Panc1 (cell line): ENCODE results near the gene CMYA5. TPM values are rescaled to one million over a fixed set of nuclear protein-coding genes. Genes with fewer than 3 reads are reported as not detected.

ENCODE experiments used
- ATAC-seq: fragments of 200-7000 bp; cut with Tn5 transposase; 2 replicates; pipeline ENCODE4 v1.9.1; 2020; ENCODE audit warnings: mild to moderate bottlenecking, moderate library complexity
- BruUV-seq: library from RNA; stranded (reverse); fragments of 400-500 nt; replicated peaks from 2 replicates; lab custom pipeline; 2021; lab: Mats Ljungman, UMichigan
- CTCF ChIA-PET: fragments of 300-600 bp; sonication (Branson Sonifier 250); formaldehyde crosslinking; loops from one replicate; lab custom pipeline; 2022; ENCODE audit warnings: antibody characterized with exemption; lab: Charles Lee
- POLR2A ChIA-PET: fragments of 300-600 bp; sonication (Branson Sonifier 250); formaldehyde crosslinking; loops from one replicate; lab custom pipeline; 2022; ENCODE audit warnings: antibody characterized with exemption; lab: Charles Lee
- DNase-seq: peaks from one replicate; pipeline ENCODE4 v3.0.0-alpha.2; 2010; ENCODE audit warnings: low read depth, low spot score
- H3K27ac ChIP-seq: 2 replicates; pipeline ENCODE4 v1.5.1; 2011; ENCODE audit warnings: mild to moderate bottlenecking, low read length, inconsistent platforms
- H3K27me3 ChIP-seq: fragments of 200-500 bp; sonication (Bioruptor generic); 2 replicates; pipeline ENCODE4 v1.6.0; 2014; ENCODE audit warnings: low read length, inconsistent platforms; ENCODE audit not compliant: control insufficient read depth, insufficient read depth
- H3K36me3 ChIP-seq: fragments of 200-500 bp; sonication (Bioruptor generic); 2 replicates; pipeline ENCODE4 v1.5.1; 2014; ENCODE audit warnings: inconsistent platforms, mild to moderate bottlenecking, low read length, moderate library complexity; ENCODE audit not compliant: control insufficient read depth, insufficient read depth
- H3K4me1 ChIP-seq: 2 replicates; pipeline ENCODE4 v1.5.1; 2011; ENCODE audit warnings: inconsistent platforms, mild to moderate bottlenecking, low read length, moderate library complexity; ENCODE audit not compliant: control insufficient read depth, insufficient read depth
- H3K4me3 ChIP-seq, 2 experiments: 2 replicates each; pipeline ENCODE4 v1.5.1; 2011 to 2012; ENCODE audit warnings: low read depth in 2 of 2, low read length in 2 of 2, mild to moderate bottlenecking in 2 of 2, inconsistent platforms in 1 of 2, moderate library complexity in 1 of 2
- H3K9me3 ChIP-seq: fragments of 200-500 bp; sonication (Bioruptor generic); 2 replicates; pipeline ENCODE4 v1.5.1; 2014; ENCODE audit warnings: low read depth, mild to moderate bottlenecking, inconsistent platforms, low read length, moderate library complexity; ENCODE audit not compliant: control insufficient read depth, insufficient read depth
- POLR2AphosphoS5 ChIP-seq: IDR thresholded peaks from 2 replicates; pipeline ENCODE4 v1.6.1; 2012; ENCODE audit warnings: mild to moderate bottlenecking, low read depth, low read length, moderate library complexity
- SIN3A ChIP-seq: IDR thresholded peaks from 2 replicates; pipeline ENCODE4 v1.6.1; 2012; ENCODE audit warnings: low read depth, mild to moderate bottlenecking, low read length, moderate library complexity, borderline replicate concordance; ENCODE audit not compliant: insufficient read depth
- TCF7L2 ChIP-seq: IDR thresholded peaks from 2 replicates; pipeline ENCODE4 v1.6.1; 2011; ENCODE audit warnings: mild to moderate bottlenecking, low read depth, low read length, inconsistent platforms
- in situ Hi-C: cut with HindIII; loops from 2 replicates; pipeline ENCODE4 v1.10.0; 2016; ENCODE audit warnings: low sequenced_read_pairs, low pct_unique_long_range_greater_than_20kb
- intact Hi-C: fragments of 100-400 bp; cut with micrococcal nuclease; formaldehyde crosslinking; loops from one replicate; pipeline ENCODE4 v1.10.0; 2022; ENCODE audit not compliant: unreplicated experiment
- total RNA-seq: library from RNA; stranded (reverse); gene quantifications from one replicate; pipeline ENCODE4 v1.2.1, GENCODE V29; 2021; ENCODE audit not compliant: unreplicated experiment
- TF ChIP-seq, protein P1 (sequence below), 2 experiments: IDR thresholded peaks; 2 replicates each; pipeline ENCODE4 v1.6.1; 2011 to 2012; ENCODE audit warnings: low read depth in 2 of 2, control low read depth in 1 of 2, low read length in 1 of 2, mild to moderate bottlenecking in 1 of 2, moderate library complexity in 1 of 2; ENCODE audit not compliant: insufficient read depth in 1 of 2
- TF ChIP-seq, protein P2 (sequence below): fragments of 450-650 bp; IDR thresholded peaks from 2 replicates; pipeline ENCODE4 v1.5.1; 2017; ENCODE audit warnings: mild to moderate bottlenecking

CMYA5 gene
- total RNA-seq, 1 experiment from 2014 or later: 0.31 TPM

DNA sequence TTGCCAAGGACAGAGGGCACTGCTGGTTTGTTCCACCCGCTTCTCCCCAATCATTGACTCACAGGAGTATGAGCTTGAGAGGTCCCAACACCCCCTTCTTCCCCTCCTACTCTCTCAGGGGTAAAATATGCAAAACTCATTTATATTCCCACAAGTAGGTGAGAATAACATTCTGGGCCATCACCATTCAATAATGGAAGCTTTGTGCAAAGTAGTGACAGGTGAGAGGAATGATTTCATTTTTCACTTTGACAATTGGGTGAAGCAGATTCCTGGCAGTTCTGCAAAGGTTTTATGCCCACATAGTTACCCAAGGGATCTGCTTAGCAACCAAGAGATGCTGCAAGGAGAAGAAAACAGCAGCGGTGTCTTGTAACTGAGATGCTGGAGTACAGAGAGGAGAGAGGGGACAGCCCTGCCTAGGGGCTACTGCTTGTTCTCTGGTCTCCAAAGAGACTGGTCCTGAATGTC is 137.6 kb downstream of the CMYA5 start:
- H3K27me3 ChIP-seq: peaks cover 28% of the 10 kb centered on the region
- no TSS peak for BruUV-seq
- TF ChIP-seq TCF7L2: no peak
- TF ChIP-seq, protein P1, sequence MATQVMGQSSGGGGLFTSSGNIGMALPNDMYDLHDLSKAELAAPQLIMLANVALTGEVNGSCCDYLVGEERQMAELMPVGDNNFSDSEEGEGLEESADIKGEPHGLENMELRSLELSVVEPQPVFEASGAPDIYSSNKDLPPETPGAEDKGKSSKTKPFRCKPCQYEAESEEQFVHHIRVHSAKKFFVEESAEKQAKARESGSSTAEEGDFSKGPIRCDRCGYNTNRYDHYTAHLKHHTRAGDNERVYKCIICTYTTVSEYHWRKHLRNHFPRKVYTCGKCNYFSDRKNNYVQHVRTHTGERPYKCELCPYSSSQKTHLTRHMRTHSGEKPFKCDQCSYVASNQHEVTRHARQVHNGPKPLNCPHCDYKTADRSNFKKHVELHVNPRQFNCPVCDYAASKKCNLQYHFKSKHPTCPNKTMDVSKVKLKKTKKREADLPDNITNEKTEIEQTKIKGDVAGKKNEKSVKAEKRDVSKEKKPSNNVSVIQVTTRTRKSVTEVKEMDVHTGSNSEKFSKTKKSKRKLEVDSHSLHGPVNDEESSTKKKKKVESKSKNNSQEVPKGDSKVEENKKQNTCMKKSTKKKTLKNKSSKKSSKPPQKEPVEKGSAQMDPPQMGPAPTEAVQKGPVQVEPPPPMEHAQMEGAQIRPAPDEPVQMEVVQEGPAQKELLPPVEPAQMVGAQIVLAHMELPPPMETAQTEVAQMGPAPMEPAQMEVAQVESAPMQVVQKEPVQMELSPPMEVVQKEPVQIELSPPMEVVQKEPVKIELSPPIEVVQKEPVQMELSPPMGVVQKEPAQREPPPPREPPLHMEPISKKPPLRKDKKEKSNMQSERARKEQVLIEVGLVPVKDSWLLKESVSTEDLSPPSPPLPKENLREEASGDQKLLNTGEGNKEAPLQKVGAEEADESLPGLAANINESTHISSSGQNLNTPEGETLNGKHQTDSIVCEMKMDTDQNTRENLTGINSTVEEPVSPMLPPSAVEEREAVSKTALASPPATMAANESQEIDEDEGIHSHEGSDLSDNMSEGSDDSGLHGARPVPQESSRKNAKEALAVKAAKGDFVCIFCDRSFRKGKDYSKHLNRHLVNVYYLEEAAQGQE (IDR thresholded peaks at IDR 0.05; ENCODE audit: insufficient read depth in 1 of 2, low read depth in 2 of 2, low read length in 1 of 2): no peak
- TF ChIP-seq, protein P2, sequence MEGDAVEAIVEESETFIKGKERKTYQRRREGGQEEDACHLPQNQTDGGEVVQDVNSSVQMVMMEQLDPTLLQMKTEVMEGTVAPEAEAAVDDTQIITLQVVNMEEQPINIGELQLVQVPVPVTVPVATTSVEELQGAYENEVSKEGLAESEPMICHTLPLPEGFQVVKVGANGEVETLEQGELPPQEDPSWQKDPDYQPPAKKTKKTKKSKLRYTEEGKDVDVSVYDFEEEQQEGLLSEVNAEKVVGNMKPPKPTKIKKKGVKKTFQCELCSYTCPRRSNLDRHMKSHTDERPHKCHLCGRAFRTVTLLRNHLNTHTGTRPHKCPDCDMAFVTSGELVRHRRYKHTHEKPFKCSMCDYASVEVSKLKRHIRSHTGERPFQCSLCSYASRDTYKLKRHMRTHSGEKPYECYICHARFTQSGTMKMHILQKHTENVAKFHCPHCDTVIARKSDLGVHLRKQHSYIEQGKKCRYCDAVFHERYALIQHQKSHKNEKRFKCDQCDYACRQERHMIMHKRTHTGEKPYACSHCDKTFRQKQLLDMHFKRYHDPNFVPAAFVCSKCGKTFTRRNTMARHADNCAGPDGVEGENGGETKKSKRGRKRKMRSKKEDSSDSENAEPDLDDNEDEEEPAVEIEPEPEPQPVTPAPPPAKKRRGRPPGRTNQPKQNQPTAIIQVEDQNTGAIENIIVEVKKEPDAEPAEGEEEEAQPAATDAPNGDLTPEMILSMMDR: no peak
- TF ChIP-seq POLR2AphosphoS5: no peak
- no peak for TF ChIP-seq SIN3A
- H3K4me3 ChIP-seq: no peak overlapping the region
- DNase-seq: no peak
- ChIA-PET POLR2A (no interaction called here), CTCF (no interaction called here)
- H3K36me3 ChIP-seq: no peaks in the 10 kb centered on the region
- no peaks in the 10 kb centered on the region for H3K9me3 ChIP-seq
- H3K4me1 ChIP-seq: no peaks in the 10 kb centered on the region
- intact Hi-C loops (no loop called here), in situ Hi-C loops (no loop called here)
- no peak for ATAC-seq
- H3K27ac ChIP-seq: no peak overlapping the region

DNA sequence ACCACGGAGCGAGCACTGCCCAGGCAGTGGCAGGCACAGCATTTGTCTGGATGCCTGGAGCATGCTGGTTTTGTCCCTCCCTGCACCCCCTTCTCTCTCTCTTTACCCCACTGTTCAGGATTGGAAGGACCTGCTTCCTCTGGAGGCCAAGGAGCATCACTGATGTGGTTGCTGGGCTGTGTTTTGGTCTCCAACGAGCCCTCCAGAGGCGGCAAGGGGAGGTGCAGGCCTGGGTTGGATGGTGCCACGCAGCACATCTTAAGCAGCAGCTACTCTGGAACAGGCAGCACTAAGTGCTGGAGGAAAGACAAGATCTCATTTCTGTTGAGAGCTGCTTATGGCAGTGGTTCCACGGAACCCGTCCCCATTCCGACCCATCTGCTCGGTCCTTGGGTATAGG is 139.6 kb downstream of the CMYA5 start:
- Histone ChIP-seq H3K36me3 (no peaks in the 10 kb centered on the region), H3K4me1 (no peaks in the 10 kb centered on the region), H3K27ac (no peak overlapping the region), H3K4me3 (no peak overlapping the region), H3K27me3 (peaks cover 25% of the 10 kb centered on the region), H3K9me3 (no peaks in the 10 kb centered on the region)
- ATAC-seq (peak; percentile 76; the same call in 1 of the 2 replicates), DNase-seq (no peak)
- no peak for TF ChIP-seq SIN3A
- TF ChIP-seq, protein P2: peak; percentile 49; the same call in 1 of the 2 replicates
- no TSS peak for BruUV-seq
- in situ Hi-C loops (no loop called here), intact Hi-C loops (no loop called here)
- CTCF ChIA-PET: no interaction called here
- POLR2A ChIA-PET: no interaction called here
